Ecto neural progenitor cell (in vitro differentiated cells): ENCODE results near the gene SLC26A6.

Experiments
- DNase-seq: peaks from one replicate; pipeline ENCODE4 v3.0.0-alpha.2; 2018; ENCODE audit warnings: low spot score

SLC26A6 gene

GRCh38 chr3:48599077-48599501 lies 36.2 kb downstream of the SLC26A6 start:
- no peak for DNase-seq

GRCh38 chr3:48598323-48599076 lies 36.8 kb downstream of the SLC26A6 start:
- DNase-seq = no peak

DNA sequence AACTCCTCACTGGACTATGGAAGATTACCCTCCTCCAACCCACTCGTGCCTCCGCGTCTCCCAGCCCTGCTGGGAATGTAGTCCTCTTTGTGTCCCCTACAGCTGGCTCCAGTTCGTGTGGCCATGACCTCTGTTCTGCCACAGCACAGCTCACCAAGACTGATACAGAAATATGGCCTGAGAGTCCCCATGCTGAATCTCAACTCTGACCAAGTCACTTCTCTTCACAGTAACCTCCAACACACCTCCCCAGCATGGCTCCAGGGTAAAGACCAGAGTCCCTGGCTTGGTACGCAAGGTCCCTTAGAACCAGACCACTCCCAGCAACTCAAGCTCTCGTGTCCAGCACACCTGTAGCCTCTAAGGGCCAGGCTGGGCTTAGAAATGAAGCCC lies 37.9 kb downstream of the SLC26A6 start:
- no peak for DNase-seq

- DNase-seq = no peak
Observed at GRCh38 chr3:48596676-48597407, 38.4 kb downstream of the SLC26A6 start.

GRCh38 chr3:48596157-48596556 lies 39.1 kb downstream of the SLC26A6 start:
- no peak for DNase-seq

DNA sequence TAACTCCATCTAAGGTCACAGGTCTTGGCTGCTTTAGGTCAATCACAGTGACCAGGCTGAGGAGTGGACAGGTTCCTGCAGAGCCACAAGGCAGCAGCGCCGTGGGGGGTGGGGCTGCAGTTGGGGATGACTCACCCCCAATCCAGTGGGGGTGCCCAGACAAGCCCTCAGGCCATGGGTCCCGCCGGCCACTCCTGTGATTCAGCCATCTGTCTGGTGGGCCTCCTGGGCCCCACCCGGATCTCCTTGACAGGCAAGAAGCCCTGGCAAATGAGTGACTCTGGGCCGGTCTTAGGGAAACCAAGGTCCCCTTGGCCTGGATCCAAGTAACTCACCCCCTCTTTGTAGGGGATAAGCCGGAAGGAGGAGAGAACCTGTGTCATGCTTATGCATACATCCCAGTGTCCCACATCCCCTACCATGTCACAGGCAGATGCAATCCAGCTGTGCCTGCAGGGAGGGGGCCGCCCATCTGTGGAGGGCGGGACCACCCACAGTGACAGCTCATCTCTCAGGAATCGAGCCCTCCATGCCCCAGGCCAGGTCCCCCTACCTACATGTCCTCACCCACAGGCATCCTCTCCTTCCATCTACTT lies 39.6 kb downstream of the SLC26A6 start:
- no peak for DNase-seq

DNA sequence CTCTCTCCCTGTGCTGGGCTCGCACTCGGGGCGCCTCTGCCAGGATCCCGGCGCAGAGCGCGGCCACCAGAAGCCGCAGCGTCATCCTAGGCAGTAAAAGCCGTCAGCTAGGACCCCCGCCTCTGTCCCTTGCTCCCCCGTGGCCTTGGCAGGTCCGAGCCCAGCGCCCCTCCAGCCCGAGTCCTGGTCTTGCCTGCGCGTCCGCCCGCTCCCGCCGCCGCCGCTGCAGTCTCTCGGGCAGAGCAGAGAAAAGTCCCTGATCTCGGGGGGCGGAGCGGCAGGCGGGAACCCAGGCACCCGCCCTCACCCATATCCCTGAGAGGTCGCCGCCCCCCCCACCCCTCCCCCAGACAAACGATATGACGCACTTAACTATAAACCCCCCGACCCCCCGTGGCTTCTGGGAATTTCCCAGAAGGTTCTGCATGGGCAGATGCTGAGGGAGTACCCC lies 40.2 kb downstream of the SLC26A6 start, which contains the start of gene COL7A1:
Gene COL7A1 (minus strand): TSS at position 255 of the 451 bp plus-strand sequence. CDS start 170 bp downstream, at position 85.
- DNase-seq = no peak

- no peak for DNase-seq
Observed at GRCh38 chr3:48594417-48595049, 40.7 kb downstream of the SLC26A6 start.

- DNase-seq = no peak
Observed at GRCh38 chr3:48593337-48593736, 41.9 kb downstream of the SLC26A6 start.

DNA sequence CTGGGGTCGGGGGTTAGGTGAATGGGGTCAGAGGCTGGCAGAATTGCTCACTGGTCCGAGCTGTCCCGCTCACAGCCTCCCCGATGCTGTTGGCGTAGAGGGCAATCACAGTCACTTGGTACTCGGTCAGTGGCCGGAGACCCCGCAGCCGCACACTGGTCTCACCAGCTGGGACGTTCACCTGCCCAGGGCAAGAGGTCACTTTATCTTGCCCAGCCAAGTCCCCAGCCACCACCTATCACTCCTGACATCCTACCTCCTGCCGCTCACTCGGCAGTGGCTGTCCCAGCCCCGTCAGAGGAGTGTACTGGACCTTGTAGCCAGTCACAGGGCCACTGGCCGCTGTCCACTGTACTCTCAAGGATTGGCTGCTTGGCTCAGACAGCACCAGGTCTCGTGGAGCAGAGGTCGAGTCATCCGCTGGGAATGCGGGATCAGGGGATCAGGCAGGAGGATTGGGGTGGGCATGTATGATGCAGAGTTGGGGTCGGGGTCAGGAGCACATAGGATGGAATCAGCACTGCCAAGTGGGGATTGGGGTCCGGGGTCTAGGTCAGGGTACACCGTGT lies 42.7 kb downstream of the SLC26A6 start:
- DNase-seq = no peak

DNA sequence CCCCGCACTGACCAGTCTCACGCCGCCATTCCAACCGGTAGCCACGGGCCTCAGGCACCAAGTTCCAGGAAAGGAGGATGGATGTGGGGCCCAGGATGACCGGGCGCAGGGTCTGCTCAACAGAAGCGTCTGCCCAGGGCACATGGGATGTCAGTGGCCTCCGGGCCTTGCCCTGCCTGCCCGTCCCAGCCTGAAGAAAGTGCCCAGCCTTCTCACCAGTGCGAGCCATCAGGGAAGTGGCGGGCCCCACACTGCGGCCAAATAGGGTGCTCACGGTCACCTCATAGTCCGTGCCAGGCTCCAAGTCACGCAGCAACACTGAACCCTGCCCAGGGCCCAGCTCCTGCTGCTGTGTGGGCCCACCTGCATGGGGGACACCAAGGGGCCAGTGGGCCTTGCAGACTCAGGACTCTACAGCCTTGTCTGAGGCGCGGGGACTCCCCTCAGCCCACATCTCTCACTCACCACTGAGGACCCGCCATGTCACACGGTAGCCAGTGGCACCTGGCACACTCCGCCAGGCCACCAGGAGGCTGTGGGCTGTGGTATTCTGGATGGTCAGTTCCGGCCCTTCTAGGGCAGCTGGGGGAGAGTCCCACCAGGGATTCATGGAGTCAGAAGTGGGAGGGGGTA lies 43.3 kb downstream of the SLC26A6 start:
- DNase-seq = no peak

GRCh38 chr3:48591436-48591835 lies 43.8 kb downstream of the SLC26A6 start:
- DNase-seq = no peak

DNA sequence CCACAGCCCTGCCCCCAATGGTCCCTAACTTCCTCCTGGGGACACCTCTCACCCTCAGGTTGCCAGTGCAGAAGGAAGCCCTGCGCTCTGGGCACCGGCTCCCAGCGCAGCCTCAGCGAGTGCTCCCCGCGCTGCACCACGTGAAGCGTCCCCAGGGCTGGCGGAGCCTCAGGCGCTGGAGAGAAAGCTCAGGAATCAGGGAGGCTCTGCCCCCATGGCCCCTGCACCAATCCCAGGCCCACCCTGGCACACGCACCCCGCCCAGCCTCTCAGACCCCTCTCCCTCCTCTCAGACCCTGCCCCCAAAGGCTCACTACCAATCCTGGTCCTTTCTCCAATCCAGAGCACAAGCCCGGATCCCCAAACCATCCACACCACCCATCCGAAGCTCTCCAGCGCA lies 47.0 kb downstream of the SLC26A6 start:
- DNase-seq = no peak

GRCh38 chr3:48587686-48588085 lies 47.6 kb downstream of the SLC26A6 start:
- DNase-seq = no peak

- no peak for DNase-seq
Observed at GRCh38 chr3:48585411-48585810, 49.9 kb downstream of the SLC26A6 start.

GRCh38 chr3:48584836-48585235 lies 50.4 kb downstream of the SLC26A6 start:
- DNase-seq = no peak

DNA sequence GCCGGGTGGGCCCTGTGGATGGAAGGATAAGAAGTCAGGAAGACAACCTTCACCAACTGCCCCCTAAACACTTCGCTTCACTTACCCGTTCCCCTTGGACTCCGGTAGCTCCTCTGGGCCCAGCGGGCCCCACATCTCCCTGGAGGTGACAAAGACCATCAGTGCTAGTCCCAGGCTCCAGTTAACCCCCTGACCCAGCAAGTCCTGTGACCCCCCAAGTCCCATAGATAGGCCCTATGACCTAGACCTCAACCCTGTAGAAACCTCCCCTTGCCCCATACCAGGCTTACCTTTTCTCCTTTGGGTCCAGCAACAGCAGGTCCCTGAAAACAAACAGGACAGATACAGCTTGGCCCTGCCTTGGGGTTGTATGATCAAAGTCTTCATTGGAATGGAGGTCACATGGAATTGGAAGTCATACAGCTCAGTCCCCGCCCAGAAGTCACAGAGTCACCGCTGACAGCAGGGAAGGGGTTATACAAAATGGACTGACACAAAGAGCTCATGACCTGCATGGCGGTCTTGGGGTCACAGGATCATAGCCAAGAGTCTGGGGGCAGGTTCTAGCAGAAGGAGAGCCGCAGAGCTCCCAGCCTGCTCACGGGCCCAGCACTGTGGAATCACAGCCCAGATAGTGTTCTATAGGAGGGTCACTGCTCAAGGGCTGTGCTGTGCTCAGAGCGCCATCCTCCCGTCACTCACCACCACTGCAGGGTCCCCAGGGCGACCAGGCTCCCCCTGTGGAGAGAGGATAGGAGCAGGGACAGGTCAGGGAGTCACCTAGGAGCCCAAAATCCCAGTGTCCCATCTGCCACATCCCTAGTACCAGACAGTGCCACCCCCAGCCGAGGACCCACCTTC lies 53.4 kb downstream of the SLC26A6 start:
- no peak for DNase-seq

- DNase-seq = no peak
Observed at GRCh38 chr3:48576647-48577046, 58.6 kb downstream of the SLC26A6 start.
